Measurements from ENCODE around the gene CPNE7.

The CPNE7 gene

GRCh38 chr16:89575247-89576152 is at the start of gene CPNE7:
Gene CPNE7 (plus strand): TSS chr16:89575758. CDS start chr16:89575898, 140 bp downstream.
- peak; percentile 23 to 27 for ATAC-seq

- ATAC-seq, result no peak
Observed at GRCh38 chr16:89529097-89529496, 46.5 kb upstream of the CPNE7 start.

- no peak for ATAC-seq
Observed at GRCh38 chr16:89530401-89531381, 44.9 kb upstream of the CPNE7 start.

GRCh38 chr16:89531821-89532526 is 43.6 kb upstream of the CPNE7 start:
- ATAC-seq, result no peak

GRCh38 chr16:89534252-89534756 is 41.3 kb upstream of the CPNE7 start:
- ATAC-seq, result peak; percentile 35 to 56

- ATAC-seq, result no peak
Observed at GRCh38 chr16:89536371-89536770, 39.2 kb upstream of the CPNE7 start.

GRCh38 chr16:89536886-89537548 is 38.5 kb upstream of the CPNE7 start:
- ATAC-seq, result no peak

- no peak for ATAC-seq
Observed at GRCh38 chr16:89537549-89537925, 38.0 kb upstream of the CPNE7 start.

- ATAC-seq, result no peak
Observed at GRCh38 chr16:89538286-89538685, 37.3 kb upstream of the CPNE7 start.

GRCh38 chr16:89540557-89540956 is 35.0 kb upstream of the CPNE7 start:
- no peak for ATAC-seq

- no peak for ATAC-seq
Observed at GRCh38 chr16:89541792-89542191, 33.8 kb upstream of the CPNE7 start.

- no peak for ATAC-seq
Observed at GRCh38 chr16:89544113-89544512, 31.4 kb upstream of the CPNE7 start.

GRCh38 chr16:89544713-89545043 is 30.9 kb upstream of the CPNE7 start:
- ATAC-seq, result no peak

- ATAC-seq, result no peak
Observed at GRCh38 chr16:89545044-89545830, 30.3 kb upstream of the CPNE7 start.

- no peak for ATAC-seq
Observed at GRCh38 chr16:89545831-89546574, 29.6 kb upstream of the CPNE7 start.

- no peak for ATAC-seq
Observed at GRCh38 chr16:89546781-89547180, 28.8 kb upstream of the CPNE7 start.

GRCh38 chr16:89547291-89547690 is 28.3 kb upstream of the CPNE7 start:
- no peak for ATAC-seq

GRCh38 chr16:89547860-89548259 is 27.7 kb upstream of the CPNE7 start:
- no peak for ATAC-seq

GRCh38 chr16:89548344-89549006 is 27.1 kb upstream of the CPNE7 start:
- ATAC-seq, result no peak

Measured in activated CD4-positive, CD25-positive, alpha-beta regulatory T cell treated with anti-CD3 and anti-CD28 coated beads, Interleukin-2, amount 50 U/mL, for 24 hours (primary cell).